HG03064 (cell line): ENCODE measurements around the gene PHACTR1.

ENCODE experiments used
- ATAC-seq: cut with Tn5 transposase; IDR thresholded peaks from one replicate; pipeline ENCODE4 v1.9.1; 2021; ENCODE audit warnings: low read depth; ENCODE audit not compliant: unreplicated experiment

Gene PHACTR1

DNA sequence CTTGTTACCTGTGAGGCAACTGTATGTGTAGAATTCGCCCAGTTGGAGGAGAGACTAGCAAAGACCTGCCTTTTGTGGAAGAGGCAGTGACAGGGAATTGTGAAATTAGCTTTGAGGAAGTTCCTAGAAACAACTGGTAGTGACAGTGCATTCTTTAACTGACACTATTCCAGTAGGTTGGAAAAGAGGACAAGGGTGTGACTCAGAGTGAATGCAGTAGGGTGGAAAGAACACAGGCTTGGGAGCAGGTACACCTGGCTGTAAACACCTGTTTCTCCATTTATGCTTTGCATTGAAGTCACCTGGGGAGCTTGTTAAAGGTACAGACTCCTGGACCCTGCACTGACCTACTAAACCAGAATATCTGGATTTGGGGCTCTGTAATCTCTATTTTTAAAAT, 295.7 kb downstream of the PHACTR1 start:
- ATAC-seq: no peak

DNA sequence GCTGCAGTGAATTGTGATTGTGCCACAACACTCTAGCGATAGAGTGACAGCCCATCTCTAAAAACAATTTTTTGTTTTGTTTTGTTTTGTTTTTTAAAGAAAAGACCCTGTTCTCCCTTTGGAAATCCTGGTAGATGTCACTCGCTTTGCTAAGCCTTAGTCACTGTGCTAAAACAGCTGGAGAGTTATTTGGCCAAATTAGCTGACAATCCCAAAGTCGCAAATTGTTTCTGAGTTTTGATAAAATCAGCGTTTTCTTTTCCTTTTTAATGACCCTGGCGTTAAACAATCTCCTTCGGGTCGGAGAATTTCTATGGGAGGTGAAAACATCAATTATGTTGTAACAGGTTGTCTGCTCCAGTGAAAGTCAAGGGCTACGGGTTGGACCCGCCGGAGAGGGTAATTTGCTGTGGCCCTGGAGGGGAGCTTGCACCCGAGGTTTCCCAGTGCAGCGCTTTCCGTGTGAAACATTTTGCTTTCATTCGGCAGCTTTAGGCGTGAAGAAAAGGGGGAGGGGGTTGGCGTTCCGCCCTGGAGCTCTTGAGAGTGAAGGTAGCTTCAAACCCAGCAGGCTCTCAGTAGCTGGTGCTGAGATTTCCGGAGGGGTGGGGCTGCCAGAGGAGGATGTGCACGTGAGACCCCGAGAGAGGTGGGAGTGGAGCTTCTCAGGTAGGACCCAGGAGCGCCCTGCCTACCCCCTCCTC, 296.6 kb downstream of the PHACTR1 start:
- no peak for ATAC-seq

DNA sequence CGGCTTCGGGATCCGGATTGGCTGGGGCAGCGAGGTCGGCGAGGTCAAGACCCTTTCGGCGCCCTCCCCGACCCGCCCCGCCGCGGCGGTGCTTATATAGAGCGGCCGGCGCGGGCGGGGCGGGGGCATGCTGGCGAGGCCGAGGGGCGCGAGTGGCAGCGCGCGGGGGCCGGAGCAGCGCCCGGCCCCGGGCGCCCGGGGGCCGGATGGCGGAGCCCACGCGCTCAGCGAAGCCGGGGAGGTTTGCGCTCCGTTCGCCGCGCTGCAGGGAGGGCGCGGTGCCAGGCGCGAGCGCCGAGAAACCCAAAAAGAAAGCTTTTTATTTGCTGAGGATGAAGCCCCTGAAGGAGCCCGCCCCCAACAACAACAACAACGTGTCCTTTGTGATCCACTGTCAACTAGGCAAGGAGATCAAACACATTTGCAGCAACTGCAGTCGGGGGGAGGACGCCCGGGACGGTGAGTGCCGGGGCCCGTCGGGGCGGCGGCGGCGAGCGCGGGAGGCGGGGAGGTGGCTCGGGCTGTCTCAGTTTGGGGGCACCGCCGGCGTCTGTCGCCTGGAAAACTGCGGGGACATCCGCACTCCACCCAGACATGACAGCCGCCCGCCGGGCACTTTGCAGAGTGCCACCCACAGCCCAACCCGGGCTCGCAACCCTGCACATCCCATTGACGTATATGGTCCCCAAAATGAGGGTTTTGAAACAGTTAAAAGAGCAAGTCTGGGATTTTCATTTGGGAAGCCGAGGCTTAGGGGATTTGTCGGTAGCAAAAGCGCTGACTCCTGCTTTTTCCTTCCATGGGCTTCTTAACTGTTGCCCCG, 297.3 kb downstream of the PHACTR1 start:
- no peak for ATAC-seq

DNA sequence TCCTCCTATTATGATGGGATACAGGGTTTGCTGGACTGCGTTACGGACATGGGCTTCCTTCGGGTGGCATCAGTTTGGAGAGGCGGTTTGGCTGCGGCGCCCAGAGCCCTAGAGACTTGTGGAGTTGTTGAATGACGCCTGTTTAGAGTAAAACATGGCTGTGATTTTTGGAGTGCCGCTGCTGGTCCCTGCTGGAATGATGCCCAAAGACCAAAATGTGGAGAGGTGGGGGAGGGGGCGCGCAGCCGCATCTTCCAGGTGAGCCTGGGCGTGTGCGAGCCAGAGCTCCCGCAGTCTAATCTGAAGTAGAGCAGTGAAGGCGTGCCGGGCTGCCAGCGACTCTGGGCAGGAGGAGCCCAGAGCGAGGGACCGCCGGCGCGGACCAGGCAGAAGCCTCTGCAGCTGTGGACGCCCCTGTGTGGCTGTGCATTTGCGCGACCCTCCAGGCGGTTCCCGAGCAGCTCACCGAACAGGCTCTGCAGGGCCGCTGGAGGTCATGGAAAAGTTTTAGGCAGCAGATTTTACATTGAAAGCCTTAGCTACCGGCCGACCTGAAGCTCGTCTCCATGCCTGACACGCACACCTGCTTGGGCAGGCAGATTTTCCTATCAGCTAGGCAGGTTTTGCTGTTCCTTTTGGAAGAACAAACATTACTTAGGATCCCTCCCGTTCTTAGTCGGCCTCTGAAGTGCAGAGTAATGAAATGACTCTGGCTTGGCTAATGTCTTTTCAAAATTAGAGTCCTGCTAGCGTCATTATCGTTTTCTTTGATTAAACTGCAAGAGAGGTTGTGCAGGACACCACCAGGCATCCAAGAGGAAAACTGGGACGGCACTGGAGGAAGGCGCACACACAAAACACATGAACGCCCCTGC, 298.2 kb downstream of the PHACTR1 start:
- ATAC-seq: no peak

- no peak for ATAC-seq
Measured at GRCh38 chr6:13015379-13015681, 298.8 kb downstream of the PHACTR1 start.

GRCh38 chr6:13024616-13025015, 308.0 kb downstream of the PHACTR1 start:
- ATAC-seq: no peak

GRCh38 chr6:13025893-13026499, 309.4 kb downstream of the PHACTR1 start:
- no peak for ATAC-seq

DNA sequence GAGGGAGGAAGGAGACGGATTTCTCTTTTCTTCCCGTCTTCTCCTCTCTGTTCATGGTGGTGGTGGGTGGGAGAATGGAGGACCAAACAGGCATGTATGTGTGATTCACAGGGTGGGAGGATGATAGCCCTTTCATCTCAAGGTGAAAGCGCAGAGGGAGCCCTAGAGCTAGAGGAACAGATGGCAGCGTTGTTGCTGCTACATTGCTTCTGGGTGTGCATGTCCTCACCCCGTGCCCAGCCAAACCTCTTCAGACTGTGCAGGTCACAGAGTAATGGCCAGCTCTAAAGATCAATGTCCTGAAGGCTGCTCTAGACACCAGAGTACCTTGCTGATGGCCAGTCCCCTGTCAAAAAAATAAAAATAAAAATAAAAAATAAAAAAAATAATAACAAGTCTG, 310.0 kb downstream of the PHACTR1 start:
- no peak for ATAC-seq

GRCh38 chr6:13027207-13027606, 310.6 kb downstream of the PHACTR1 start:
- no peak for ATAC-seq

- ATAC-seq: no peak
Measured at GRCh38 chr6:13030396-13030795, 313.8 kb downstream of the PHACTR1 start.

DNA sequence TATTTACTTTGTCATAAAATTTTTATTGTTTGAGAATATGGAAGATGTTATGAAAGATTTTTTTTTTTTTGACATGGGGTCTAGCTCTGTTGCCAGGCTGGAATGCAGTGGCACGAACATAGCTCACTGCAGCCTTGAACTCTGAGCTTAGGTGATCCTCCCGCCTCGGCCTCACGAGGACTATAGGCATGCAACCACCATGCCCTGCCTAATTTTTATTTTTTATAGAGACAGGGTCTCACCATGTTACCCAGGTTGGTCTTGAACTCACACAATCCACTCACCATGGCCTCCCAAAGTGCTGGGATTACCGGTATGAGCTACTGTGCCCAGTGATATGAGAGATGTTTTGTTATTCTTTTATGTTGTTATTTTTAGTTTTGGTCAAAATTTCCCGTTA, 316.0 kb downstream of the PHACTR1 start:
- ATAC-seq: no peak

DNA sequence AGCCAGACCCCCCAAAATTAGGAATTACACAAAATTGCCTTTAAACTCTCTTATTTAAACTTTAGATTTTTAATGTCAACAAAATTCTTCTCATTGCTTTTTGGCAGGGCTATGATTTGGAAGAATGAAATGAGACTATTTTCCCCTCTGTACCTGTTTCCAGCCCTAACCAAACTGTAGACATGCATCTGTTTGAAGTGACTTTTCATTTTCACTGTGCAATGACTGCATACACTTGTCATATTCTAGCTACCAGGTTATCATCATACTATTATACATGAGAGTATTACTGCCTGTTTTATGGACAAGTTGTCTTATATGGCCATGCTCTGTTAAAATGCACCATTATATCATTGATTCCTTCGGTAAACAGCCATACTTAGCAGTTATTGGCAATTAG, 316.6 kb downstream of the PHACTR1 start:
- no peak for ATAC-seq

GRCh38 chr6:13034316-13034715, 317.7 kb downstream of the PHACTR1 start:
- ATAC-seq: no peak

DNA sequence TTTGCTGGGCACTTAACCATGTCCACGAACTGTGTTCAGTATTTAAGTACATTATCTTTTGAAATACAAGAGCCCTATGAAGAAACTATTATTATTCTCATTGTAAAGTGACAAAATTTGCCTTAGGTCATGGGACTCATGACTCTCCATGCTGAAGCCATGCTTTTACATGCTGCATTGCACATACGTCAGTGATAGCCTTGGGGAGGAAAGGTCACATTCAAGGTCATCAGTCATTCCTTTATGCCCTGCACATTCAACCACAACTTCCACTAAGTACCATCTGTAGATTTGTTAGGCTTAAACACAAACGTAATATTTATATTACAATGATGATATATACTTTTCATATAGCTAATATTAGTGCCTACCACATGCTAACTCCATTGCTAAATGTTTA, 319.0 kb downstream of the PHACTR1 start:
- no peak for ATAC-seq

- ATAC-seq: no peak
Measured at GRCh38 chr6:13038315-13038714, 321.7 kb downstream of the PHACTR1 start.

- no peak for ATAC-seq
Measured at GRCh38 chr6:13038741-13039190, 322.2 kb downstream of the PHACTR1 start.

DNA sequence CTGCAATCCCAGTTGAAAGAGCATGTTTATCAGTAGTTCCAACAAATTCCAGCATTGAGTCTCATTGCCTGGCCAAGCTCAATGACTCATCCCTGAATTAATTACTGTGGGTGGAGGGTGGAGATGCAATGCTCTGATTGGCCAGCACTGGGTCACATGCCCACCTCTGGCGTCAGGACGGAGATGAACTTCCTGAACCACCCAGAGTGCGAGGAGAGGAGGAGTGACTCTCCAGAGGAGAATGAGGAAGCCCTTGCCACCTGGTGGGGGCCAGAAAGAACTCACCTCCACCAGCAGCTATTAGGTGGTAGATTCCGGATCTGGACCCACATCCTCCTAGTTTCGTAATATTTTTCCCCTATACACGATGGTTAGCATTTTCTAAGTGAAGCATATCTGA, 327.8 kb downstream of the PHACTR1 start:
- no peak for ATAC-seq

DNA sequence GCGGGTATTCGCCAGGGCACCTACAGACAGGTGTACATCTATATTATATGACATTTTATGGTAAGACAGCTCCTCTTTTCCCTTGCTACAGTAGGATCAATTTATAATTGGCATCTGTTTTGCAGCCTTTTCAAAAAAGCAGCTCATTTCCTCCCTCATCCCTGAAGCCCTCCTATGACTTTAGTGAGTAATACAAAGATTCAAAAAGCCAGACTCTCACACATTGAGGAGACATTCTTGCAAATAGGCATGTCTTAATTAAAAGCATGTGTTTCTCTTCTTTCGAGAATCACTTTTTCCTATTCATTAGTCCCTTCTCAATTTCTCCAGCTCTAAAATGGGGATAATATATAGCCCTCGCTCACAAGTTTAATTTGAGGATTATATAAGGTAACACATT, 328.3 kb downstream of the PHACTR1 start:
- ATAC-seq: no peak

- ATAC-seq: no peak
Measured at GRCh38 chr6:13045676-13046075, 329.1 kb downstream of the PHACTR1 start.

GRCh38 chr6:13046084-13046483, 329.5 kb downstream of the PHACTR1 start:
- no peak for ATAC-seq

DNA sequence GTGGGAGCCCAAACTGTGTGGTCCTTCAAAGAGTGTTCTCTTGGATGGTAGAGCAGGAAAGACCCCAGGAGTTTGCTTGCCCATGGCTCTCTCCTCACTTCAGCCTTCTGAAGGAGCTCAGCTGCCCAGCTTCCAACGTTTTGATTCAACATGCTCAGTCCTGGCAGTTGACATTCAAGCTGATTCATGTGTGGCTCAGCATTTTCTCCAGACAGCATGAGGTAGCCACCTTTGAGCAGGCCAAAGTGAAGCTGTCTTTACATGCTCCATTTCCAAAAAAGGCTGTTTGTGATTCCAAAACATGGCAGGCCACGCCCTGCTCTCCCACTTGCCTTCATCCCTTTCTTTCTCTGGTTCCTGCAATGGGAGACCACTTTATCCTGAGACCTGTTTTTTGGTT, 331.5 kb downstream of the PHACTR1 start:
- ATAC-seq: no peak
